Superior temporal gyrus (tissue), 1 donor: ENCODE data around the gene PREX1.
A peak's percentile ranks its signal among the peaks of the same experiment; 100 is the strongest.

ENCODE experiments used
- DNase-seq: peaks from one replicate; pipeline ENCODE4 v3.0.0-alpha.2; 2016; ENCODE audit errors: extremely low spot score

Gene PREX1

GRCh38 chr20:48638546-48638945, 189.3 kb downstream of the PREX1 start:
- DNase-seq: no peak

- no peak for DNase-seq
Measured at GRCh38 chr20:48637461-48637860, 190.3 kb downstream of the PREX1 start.

GRCh38 chr20:48636301-48636700, 191.5 kb downstream of the PREX1 start:
- DNase-seq: no peak

- DNase-seq: peak; percentile 85
Measured at GRCh38 chr20:48635791-48636267, 192.0 kb downstream of the PREX1 start.

GRCh38 chr20:48635361-48635760, 192.4 kb downstream of the PREX1 start:
- DNase-seq: no peak

GRCh38 chr20:48634641-48635040, 193.2 kb downstream of the PREX1 start:
- no peak for DNase-seq

GRCh38 chr20:48633620-48634257, 194.1 kb downstream of the PREX1 start:
- DNase-seq: no peak

- DNase-seq: no peak
Measured at GRCh38 chr20:48632825-48633619, 194.8 kb downstream of the PREX1 start.

GRCh38 chr20:48632017-48632824, 195.6 kb downstream of the PREX1 start:
- DNase-seq: no peak

- no peak for DNase-seq
Measured at GRCh38 chr20:48631114-48632016, 196.4 kb downstream of the PREX1 start.

GRCh38 chr20:48630342-48631075, 197.3 kb downstream of the PREX1 start:
- no peak for DNase-seq

- no peak for DNase-seq
Measured at GRCh38 chr20:48629960-48630315, 197.9 kb downstream of the PREX1 start.

- no peak for DNase-seq
Measured at GRCh38 chr20:48629069-48629959, 198.5 kb downstream of the PREX1 start.

GRCh38 chr20:48627737-48628128, 200.1 kb downstream of the PREX1 start:
- DNase-seq: no peak

- DNase-seq: no peak
Measured at GRCh38 chr20:48626938-48627736, 200.7 kb downstream of the PREX1 start.

- DNase-seq: peak; percentile 29
Measured at GRCh38 chr20:48626226-48626937, 201.4 kb downstream of the PREX1 start.

GRCh38 chr20:48625136-48625900, 202.5 kb downstream of the PREX1 start:
- no peak for DNase-seq
